GM13977 (cell line): Measurements from ENCODE around the gene SPRR5.
A peak's percentile ranks its signal among the peaks of the same experiment; 100 is the strongest.

Source experiments
- DNase-seq: peaks from one replicate; pipeline ENCODE4 v3.0.0; 2012; ENCODE audit warnings: low spot score
- CTCF ChIP-seq: IDR thresholded peaks from 2 replicates; pipeline ENCODE4 v1.5.1; 2012; ENCODE audit warnings: mild to moderate bottlenecking, control low read depth; ENCODE audit not compliant: insufficient read depth; ENCODE audit errors: extremely low read depth, missing control alignments
- in situ Hi-C: fragments of 300-500 bp; cut with MboI; formaldehyde crosslinking; loops from one replicate; pipeline ENCODE4 v1.12.0; 2022; ENCODE audit warnings: low sequenced_read_pairs, low pct_unique_long_range_greater_than_20kb, mixed read lengths, inconsistent platforms; ENCODE audit not compliant: unreplicated experiment

Gene SPRR5

DNA sequence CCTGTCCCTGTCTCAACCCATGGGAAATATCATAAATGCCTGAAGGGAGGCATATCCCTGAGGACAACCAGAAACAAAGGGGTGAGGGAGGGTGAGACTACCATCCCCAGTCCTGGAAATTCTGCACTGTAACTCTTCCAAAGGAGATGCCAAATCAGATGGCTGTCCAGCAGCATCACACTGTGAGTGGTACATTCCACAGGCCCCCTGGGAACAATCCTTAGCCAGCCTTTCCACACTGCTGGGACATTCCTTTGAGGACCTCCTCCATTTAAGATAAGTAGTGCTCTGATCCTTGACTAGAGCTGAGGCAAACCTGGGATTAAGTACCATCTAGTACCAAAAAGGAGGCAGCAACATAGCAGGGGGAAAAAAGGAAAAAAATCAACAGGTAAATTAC lies 27.9 kb upstream of the SPRR5 start:
- TF ChIP-seq CTCF: no peak
- DNase-seq: no peak
- in situ Hi-C loops: no loop called here

GRCh38 chr1:152924191-152924590 lies 22.8 kb upstream of the SPRR5 start:
- TF ChIP-seq CTCF: no peak
- no peak for DNase-seq
- in situ Hi-C loops: loop anchor here (10.0 kb wide), 1 partner anchor 49 kb away; the partner anchor contains the start of gene SMCP

DNA sequence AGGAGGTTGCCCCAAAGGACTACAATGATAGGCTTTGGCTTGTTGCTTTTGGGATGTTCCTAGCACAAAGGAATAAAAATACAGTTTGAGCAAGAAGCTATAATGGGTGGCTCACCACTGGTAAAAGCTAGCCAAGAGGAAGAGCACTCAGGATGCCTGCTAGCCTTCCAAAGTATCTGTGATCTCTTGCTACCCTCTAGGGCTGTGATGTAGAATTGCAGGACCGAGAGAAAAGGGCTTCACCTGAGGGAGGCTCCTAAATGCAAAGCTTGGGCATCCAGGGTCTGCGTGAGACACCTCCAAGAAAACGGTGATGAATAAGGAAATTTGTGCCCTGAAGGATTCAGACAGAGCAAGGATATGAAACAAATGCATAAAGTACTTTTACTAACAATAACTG lies 20.9 kb upstream of the SPRR5 start:
- TF ChIP-seq CTCF: peak; percentile 80
- in situ Hi-C loops: loop anchor here (10.0 kb wide), 1 partner anchor 51 kb away; the partner anchor contains the start of gene SMCP
- peak; percentile 36 for DNase-seq

DNA sequence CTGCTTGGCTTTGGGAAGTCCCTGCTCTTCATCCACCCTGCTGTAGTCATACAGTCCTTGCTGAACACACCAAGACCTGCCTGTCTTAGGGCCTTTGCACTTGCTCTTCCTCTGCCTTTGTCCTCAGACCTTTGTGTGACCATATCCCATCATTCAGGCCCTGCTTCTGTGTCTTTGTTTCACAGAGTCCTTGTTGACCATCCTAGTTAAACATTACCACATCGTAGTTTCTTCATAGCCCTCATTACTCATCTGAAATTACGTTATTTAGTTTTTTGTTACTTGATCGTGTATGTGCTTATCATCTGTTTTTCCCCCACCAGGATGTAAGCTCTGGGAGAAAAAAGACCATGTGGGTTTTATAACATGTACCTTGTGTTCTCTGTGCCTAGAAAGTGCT lies 18.3 kb upstream of the SPRR5 start:
- no peak for DNase-seq

DNA sequence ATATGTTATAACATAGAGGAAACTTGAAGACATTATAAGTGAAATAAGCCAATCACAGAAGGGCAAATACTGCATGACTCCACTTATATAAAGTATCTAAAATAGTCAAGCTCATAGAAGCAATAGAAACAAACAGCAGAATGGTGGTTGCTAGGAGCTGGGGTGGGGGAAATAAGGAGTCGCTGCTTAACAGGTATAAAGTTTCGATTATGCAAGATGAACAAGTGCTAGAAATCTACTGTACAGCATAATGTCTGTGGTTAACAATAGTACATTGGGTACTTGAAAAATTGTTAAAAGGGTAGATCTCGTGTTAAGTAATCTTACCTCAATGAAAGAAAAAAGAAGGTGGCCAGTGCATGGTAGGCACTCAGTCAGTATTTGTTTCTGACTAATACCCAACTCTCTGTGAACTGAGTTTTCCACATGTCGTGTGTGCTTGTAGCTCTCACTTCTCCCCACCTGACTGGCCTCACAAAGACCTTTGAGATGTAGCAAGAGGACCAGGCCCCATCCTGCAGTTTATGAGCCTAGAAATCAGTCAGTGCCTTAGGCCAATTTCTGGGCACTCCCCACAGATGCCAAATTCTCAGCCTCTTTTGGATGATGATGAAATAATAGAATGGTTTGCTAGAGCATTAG lies 14.7 kb upstream of the SPRR5 start:
- in situ Hi-C loops: no loop called here
- no peak for TF ChIP-seq CTCF
- DNase-seq: no peak

More for the DNA sequence above, 18.3 kb upstream of the SPRR5 start:
- no peak for TF ChIP-seq CTCF
- in situ Hi-C loops: loop anchor here (10.0 kb wide), 1 partner anchor 54 kb away; the partner anchor contains the start of gene SMCP

DNA sequence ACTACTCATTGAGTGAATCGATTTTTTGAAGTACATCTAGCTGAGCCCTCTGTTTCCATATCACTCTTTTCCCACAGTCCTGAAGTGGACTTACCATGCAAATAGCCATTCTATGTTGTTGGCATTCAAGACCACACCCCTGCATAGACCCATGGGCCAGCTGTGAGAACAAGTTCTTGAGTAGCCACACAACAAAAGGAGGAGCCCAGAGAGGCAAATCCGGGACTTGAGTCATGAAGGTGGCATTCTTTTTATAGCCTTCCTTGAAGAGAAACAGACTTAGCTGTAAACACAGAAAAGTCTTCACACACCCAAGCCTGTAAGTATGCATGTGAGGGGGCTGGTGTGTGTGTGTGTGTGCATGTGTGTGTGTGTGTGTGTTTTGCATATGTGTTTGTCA lies 13.8 kb upstream of the SPRR5 start:
- TF ChIP-seq CTCF: no peak
- DNase-seq: no peak
- in situ Hi-C loops: no loop called here
